HG03520 (cell line): ENCODE data around the gene ZNF646.

ENCODE experiments used
- ATAC-seq: cut with Tn5 transposase; IDR thresholded peaks from one replicate; pipeline ENCODE4 v1.9.1; 2021; ENCODE audit warnings: mild to moderate bottlenecking, moderate library complexity; ENCODE audit not compliant: unreplicated experiment

Gene ZNF646

GRCh38 chr16:31108035-31108793, 34.0 kb downstream of the ZNF646 start, which contains the start of gene BCKDK:
Gene BCKDK (plus strand): TSS chr16:31108386. CDS start chr16:31109224, 838 bp downstream.
- ATAC-seq = peak; percentile 55

- no peak for ATAC-seq
These were observed 34.8 kb downstream of the ZNF646 start for GRCh38 chr16:31108794-31109558.

- no peak for ATAC-seq
These were observed 35.4 kb downstream of the ZNF646 start for GRCh38 chr16:31109622-31110021.

GRCh38 chr16:31110106-31111034, 36.1 kb downstream of the ZNF646 start:
- no peak for ATAC-seq

GRCh38 chr16:31111881-31112466, 37.8 kb downstream of the ZNF646 start:
- ATAC-seq = no peak

GRCh38 chr16:31112711-31113110, 38.5 kb downstream of the ZNF646 start:
- no peak for ATAC-seq

- no peak for ATAC-seq
These were observed 39.2 kb downstream of the ZNF646 start for GRCh38 chr16:31113121-31114120.

- no peak for ATAC-seq
These were observed 40.2 kb downstream of the ZNF646 start for GRCh38 chr16:31114468-31114867.

- peak; percentile 86 for ATAC-seq
These were observed 43.4 kb downstream of the ZNF646 start, which contains the start of gene KAT8 for GRCh38 chr16:31117384-31118222. Gene KAT8 (plus strand): TSS chr16:31117664. CDS start chr16:31117682, 18 bp downstream.

GRCh38 chr16:31118223-31119155, 44.3 kb downstream of the ZNF646 start:
- ATAC-seq = no peak

- ATAC-seq = no peak
These were observed 45.9 kb downstream of the ZNF646 start for GRCh38 chr16:31120129-31120528.

GRCh38 chr16:31125844-31126243, 51.6 kb downstream of the ZNF646 start:
- no peak for ATAC-seq

GRCh38 chr16:31127182-31127581, 53.0 kb downstream of the ZNF646 start:
- ATAC-seq = no peak

- no peak for ATAC-seq
These were observed 54.7 kb downstream of the ZNF646 start for GRCh38 chr16:31128711-31129567.

GRCh38 chr16:31129568-31130335, 55.5 kb downstream of the ZNF646 start:
- ATAC-seq = no peak
